K562 (cell line): Measurements from ENCODE around the gene TRPC1. TPM values are rescaled to one million over a fixed set of nuclear protein-coding genes. Genes with fewer than 3 reads are reported as not detected.

Experiments
- ARID2 ChIP-seq: fragments of 450-650 bp; IDR thresholded peaks from 2 replicates; pipeline ENCODE4 v1.6.1; 2017; ENCODE audit warnings: antibody characterized with exemption, mild to moderate bottlenecking
- ARID3B ChIP-seq: fragments of 250-450 bp; sonication (Bioruptor Pico); IDR thresholded peaks from 2 replicates; pipeline ENCODE4 v1.4.0; 2020; ENCODE audit warnings: borderline replicate concordance
- ARID4B ChIP-seq: sonication (generic); formaldehyde crosslinking; IDR thresholded peaks from 2 replicates; pipeline ENCODE4 v1.8.0; 2022; ENCODE audit warnings: mild to moderate bottlenecking, missing genetic modification reagents
- CLOCK ChIP-seq: fragments of 250-450 bp; sonication (Bioruptor Pico); IDR thresholded peaks from 2 replicates; pipeline ENCODE4 v1.4.0; 2020; ENCODE audit warnings: mild to moderate bottlenecking, moderate library complexity, borderline replicate concordance
- FOXJ3 ChIP-seq: sonication (generic); formaldehyde crosslinking; IDR thresholded peaks from 2 replicates; pipeline ENCODE4 v1.4.0; 2020; ENCODE audit warnings: mild to moderate bottlenecking, missing genetic modification reagents
- FOXM1 ChIP-seq, 2 experiments: fragments of 450-650 bp in 1 of 2; sonication (generic) in 1 of 2; formaldehyde crosslinking in 1 of 2; IDR thresholded peaks; 2 replicates each; pipeline versions ENCODE4 v1.6.1 to v1.9.0; 2017 to 2022; ENCODE audit warnings: low read depth in 2 of 2, mild to moderate bottlenecking in 2 of 2, missing genetic modification reagents in 1 of 2, moderate library complexity in 1 of 2
- JUND ChIP-seq, 2 experiments: IDR thresholded peaks; 2 replicates in 1 of 2; 3 replicates in 1 of 2; pipeline ENCODE4 v1.6.1; 2011; ENCODE audit warnings: borderline replicate concordance in 2 of 2, low read depth in 2 of 2, low read length in 2 of 2, improper control_type of control experiment in 1 of 2, missing biosample characterization in 1 of 2, missing genetic modification characterization in 1 of 2, missing genetic modification reagents in 1 of 2
- KAT7 ChIP-seq: sonication (generic); formaldehyde crosslinking; IDR thresholded peaks from 2 replicates; pipeline ENCODE4 v1.8.0; 2022; ENCODE audit warnings: missing genetic modification reagents, mild to moderate bottlenecking, borderline replicate concordance
- NBN ChIP-seq: fragments of 450-650 bp; IDR thresholded peaks from 2 replicates; pipeline ENCODE4 v1.6.1; 2016; ENCODE audit warnings: low read depth, mild to moderate bottlenecking
- POLR2H ChIP-seq: IDR thresholded peaks from 2 replicates; pipeline ENCODE4 v1.6.1; 2016; ENCODE audit warnings: missing genetic modification characterization, low read depth, mild to moderate bottlenecking, control low read depth, missing compliant biosample characterization, moderate library complexity
- PRPF4 ChIP-seq: fragments of 200-400 bp; formaldehyde crosslinking; IDR thresholded peaks from one replicate; pipeline ENCODE4 v1.6.1; 2017; ENCODE audit warnings: low read length, low read depth, mild to moderate bottlenecking; ENCODE audit not compliant: insufficient read depth, poor library complexity, severe bottlenecking
- RB1 ChIP-seq: fragments of 450-650 bp; IDR thresholded peaks from 2 replicates; pipeline ENCODE4 v1.6.1; 2017; ENCODE audit warnings: low read depth, mild to moderate bottlenecking
- RBM25 ChIP-seq: fragments of 200-400 bp; formaldehyde crosslinking; IDR thresholded peaks from 2 replicates; pipeline ENCODE4 v1.6.1; 2018; ENCODE audit warnings: low read length, low read depth, moderate library complexity; ENCODE audit not compliant: severe bottlenecking
- ZNF583 ChIP-seq: fragments of 250-450 bp; sonication (Bioruptor Pico); IDR thresholded peaks from 2 replicates; pipeline ENCODE4 v1.4.0; 2020
- polyA plus RNA-seq, 8 experiments: library from polyadenylated mRNA; depleted of rRNA in 4 of 8; stranded (reverse) in 5 of 8; unstranded in 3 of 8; fragments of >200 nt; fragmentation: Nextera tagmentation in 2 of 8; fragmentation: Illumina TruSeq in 1 of 8; extraction: Ambion mirVana in 2 of 8; extraction: Trizol in 1 of 8; gene quantifications; 2 replicates each; pipeline versions ENCODE4 v1.2.1 to v1.2.3, GENCODE V29; 2011 to 2014; ENCODE audit warnings: inconsistent platforms in 1 of 8, missing spikeins in 1 of 8
- total RNA-seq, 7 experiments: library from RNA; depleted of rRNA in 6 of 7; stranded (reverse); fragments of >200 nt in 6 of 7; fragmentation: Illumina TruSeq in 2 of 7; extraction: Trizol in 2 of 7; gene quantifications; 2 replicates each; pipeline versions ENCODE4 v1.2.1 to v1.2.3, GENCODE V29; 2011 to 2021; ENCODE audit warnings: low replicate concordance in 1 of 7
- TF ChIP-seq, protein P1 (sequence below), 3 experiments: IDR thresholded peaks in 2 of 3; conservative IDR thresholded peaks in 1 of 3; 2 replicates each; pipeline ENCODE4 v1.5.1; 2011 to 2012; ENCODE audit warnings: low read length in 3 of 3, mild to moderate bottlenecking in 3 of 3, control low read depth in 2 of 3, improper control_type of control experiment in 1 of 3, inconsistent platforms in 1 of 3, low read depth in 1 of 3, mixed read lengths in 1 of 3, moderate library complexity in 1 of 3; ENCODE audit not compliant: insufficient read depth in 2 of 3

Gene TRPC1
- total and polyA plus RNA-seq, 9 of the 15 experiments (the other 6 are each of a cell fraction or from before 2014, with no cell fraction given): 1.4 to 6.5 (median 3.0) TPM

GRCh38 chr3:142724682-142725356 is 985 bp downstream of the TRPC1 start (continued):
- TF ChIP-seq JUND (IDR thresholded peaks at IDR 0.05; ENCODE audit: borderline replicate concordance, low read depth, low read length) (no peak), JUND (tag; IDR thresholded peaks at IDR 0.05; ENCODE audit: borderline replicate concordance, low read depth, low read length) (no peak), FOXJ3 (no peak), RBM25 (no peak), NBN (peak; percentile 51; the same call in 1 of the 2 replicates), ARID3B (CRISPR knock-in tag) (no peak), ARID4B (no peak), ARID2 (no peak), CLOCK (CRISPR knock-in tag) (no peak), ZNF583 (no peak), RB1 (peak; percentile 50), PRPF4 (no peak), KAT7 (peak; percentile 70; the same call in 1 of the 2 replicates), POLR2H (tag) (peak; percentile 25; the same call in 1 of the 2 replicates), FOXM1 (IDR thresholded peaks at IDR 0.05; ENCODE audit: low read depth) (no peak), FOXM1 (CRISPR knock-in tag; IDR thresholded peaks at IDR 0.05; ENCODE audit: low read depth) (no peak)
- TF ChIP-seq, protein P1, sequence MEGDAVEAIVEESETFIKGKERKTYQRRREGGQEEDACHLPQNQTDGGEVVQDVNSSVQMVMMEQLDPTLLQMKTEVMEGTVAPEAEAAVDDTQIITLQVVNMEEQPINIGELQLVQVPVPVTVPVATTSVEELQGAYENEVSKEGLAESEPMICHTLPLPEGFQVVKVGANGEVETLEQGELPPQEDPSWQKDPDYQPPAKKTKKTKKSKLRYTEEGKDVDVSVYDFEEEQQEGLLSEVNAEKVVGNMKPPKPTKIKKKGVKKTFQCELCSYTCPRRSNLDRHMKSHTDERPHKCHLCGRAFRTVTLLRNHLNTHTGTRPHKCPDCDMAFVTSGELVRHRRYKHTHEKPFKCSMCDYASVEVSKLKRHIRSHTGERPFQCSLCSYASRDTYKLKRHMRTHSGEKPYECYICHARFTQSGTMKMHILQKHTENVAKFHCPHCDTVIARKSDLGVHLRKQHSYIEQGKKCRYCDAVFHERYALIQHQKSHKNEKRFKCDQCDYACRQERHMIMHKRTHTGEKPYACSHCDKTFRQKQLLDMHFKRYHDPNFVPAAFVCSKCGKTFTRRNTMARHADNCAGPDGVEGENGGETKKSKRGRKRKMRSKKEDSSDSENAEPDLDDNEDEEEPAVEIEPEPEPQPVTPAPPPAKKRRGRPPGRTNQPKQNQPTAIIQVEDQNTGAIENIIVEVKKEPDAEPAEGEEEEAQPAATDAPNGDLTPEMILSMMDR (IDR thresholded peaks at IDR 0.05 in 2 of 3, conservative IDR thresholded peaks at IDR 0.05 in 1 of 3; ENCODE audit: insufficient read depth in 2 of 3, low read depth in 1 of 3, low read length in 3 of 3): peak in 1 of 3 experiments; percentile 24; a peak in 1 of 6 replicates
